Activated CD4-positive, alpha-beta T cell treated with anti-CD3 and anti-CD28 coated beads for 48 hours (primary cell): ENCODE data around the gene CCNDBP1.
"Not testable (repeated sequence)": the region's sequence is repeated elsewhere in the genome, so short reads cannot be mapped to it uniquely, and the experiment has no call there.

Experiments
- DNase-seq: peaks from one replicate; pipeline ENCODE4 v3.0.0-alpha.2; 2020

Gene CCNDBP1

DNA sequence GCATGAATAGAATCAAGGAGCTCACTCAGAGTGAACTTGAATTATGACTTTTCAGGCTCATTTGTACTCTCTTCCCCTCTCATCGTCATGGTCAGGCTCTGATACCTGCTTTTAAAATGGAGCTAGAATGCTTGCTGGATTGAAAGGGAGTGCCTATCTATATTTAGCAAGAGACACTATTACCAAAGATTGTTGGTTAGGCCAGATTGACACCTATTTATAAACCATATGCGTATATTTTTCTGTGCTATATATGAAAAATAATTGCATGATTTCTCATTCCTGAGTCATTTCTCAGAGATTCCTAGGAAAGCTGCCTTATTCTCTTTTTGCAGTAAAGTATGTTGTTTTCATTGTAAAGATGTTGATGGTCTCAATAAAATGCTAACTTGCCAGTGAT, 9.6 kb downstream of the CCNDBP1 start:
- DNase-seq = no peak

GRCh38 chr15:43196760-43197548, 11.8 kb downstream of the CCNDBP1 start:
- no peak for DNase-seq

- not testable (repeated sequence) for DNase-seq
These were observed 12.6 kb downstream of the CCNDBP1 start for GRCh38 chr15:43197773-43198172.

DNA sequence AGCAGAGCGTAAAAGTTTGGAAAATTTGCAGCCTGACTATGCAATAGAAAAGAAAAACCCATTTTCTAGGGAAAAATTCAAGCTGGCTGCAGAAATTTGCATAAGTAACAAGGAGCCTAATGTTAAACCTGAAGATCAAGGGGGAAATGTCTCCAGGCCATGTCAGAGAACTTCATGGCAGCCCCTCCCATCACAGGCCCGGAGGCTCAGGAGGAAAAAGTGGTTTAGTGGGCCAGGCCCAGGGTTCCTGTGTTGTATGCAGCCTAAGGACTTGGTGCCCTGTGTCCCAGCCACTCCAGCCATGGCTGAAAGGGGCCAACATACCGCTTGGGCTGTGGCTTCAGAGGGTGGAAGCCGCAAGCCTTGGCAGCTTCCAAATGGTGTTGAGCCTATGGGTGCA, 13.4 kb downstream of the CCNDBP1 start:
- DNase-seq = not testable (repeated sequence)

DNA sequence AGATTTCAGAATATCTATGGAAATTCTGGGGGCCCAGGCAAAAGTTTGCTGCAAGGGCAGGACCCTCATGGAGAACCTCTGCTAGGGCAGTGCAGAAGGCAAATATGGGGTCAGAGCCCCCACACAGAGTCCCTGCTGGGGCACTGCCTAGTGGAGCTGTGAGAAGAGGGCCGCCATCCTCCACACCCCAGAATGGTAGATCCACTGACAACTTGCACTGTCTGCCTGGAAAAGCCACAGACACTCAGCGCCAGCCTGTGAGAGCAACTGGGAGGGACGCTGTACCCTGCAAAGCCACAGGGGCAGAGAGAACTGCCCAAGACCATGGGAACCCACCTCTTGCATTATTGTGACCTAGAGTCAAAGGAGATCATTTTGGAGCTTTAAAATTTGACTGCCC, 13.8 kb downstream of the CCNDBP1 start:
- DNase-seq = no peak

GRCh38 chr15:43199945-43200488, 14.8 kb downstream of the CCNDBP1 start:
- no peak for DNase-seq

DNA sequence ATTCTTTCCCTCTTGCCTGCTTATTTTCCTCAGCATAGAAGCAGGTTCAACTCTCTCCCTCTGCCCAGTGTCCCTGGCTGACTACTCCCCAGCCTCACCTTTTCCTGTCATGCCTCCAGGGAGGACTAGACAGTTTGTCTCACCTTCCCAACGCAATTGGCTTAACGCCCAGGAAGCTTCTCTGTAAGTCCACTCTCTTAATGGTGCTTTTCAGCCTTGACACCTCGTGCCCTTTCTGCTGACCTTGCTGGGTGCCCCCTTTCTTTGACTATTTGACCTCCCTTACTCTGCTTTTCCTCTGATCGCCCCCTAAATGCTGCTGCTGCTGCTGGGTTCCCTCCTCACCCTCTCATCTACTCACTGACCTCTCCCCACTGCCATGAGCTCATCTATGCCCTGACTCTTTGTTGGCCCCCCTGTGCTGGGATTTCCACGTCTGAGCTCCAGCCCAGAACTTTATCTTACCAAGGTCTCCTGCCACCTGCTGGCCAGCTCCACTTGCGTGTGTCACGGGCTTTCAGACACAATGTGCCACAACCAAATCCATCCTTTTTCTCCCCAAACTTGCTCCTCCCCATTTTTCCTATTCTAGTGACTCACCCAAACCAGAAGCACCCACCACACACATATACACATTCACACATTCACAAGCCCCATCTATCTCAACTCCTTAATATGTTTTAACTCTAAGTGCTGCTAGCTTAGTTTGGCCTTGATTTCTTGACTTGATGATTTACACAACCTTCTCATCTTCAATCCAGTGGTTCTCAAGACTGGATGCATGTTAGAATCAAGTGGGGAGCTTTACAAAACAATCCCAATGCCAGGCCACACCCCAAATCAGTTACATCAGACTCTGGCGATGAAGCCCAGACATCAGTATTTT, 19.1 kb downstream of the CCNDBP1 start:
- peak; percentile 65 for DNase-seq

- no peak for DNase-seq
These were observed 20.9 kb downstream of the CCNDBP1 start for GRCh38 chr15:43206054-43206453.

- DNase-seq = no peak
These were observed 21.8 kb downstream of the CCNDBP1 start for GRCh38 chr15:43207024-43207423.

- no peak for DNase-seq
These were observed 23.1 kb downstream of the CCNDBP1 start for GRCh38 chr15:43208052-43209002.

GRCh38 chr15:43209059-43209824, 24.0 kb downstream of the CCNDBP1 start:
- no peak for DNase-seq

- DNase-seq = no peak
These were observed 25.1 kb downstream of the CCNDBP1 start for GRCh38 chr15:43210172-43210745.

- no peak for DNase-seq
These were observed 25.6 kb downstream of the CCNDBP1 start for GRCh38 chr15:43210807-43211206.

DNA sequence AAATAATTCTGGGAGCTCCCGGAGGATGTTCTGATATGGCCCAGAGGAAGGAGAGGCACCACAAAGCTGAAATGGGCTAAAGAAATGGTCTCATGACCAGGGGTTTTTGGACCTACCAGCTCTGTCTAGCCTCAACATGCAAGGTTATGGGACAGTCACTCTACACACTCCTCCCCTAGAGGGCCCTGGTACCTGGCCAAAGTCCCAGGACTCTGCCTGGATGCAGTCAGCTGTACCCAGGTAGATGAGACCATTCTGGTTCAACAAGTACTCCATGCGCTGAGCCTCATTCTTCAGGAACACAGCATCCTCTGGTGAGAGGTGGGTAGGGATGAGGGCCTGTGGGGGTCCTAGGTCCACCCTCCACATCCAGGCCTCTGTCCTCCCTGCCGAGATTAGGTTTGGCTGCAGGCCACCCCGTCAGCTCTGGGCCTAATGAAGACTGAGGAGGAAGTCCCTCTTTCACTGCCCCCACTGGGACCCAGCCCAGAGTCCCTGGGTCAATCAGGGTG, 26.1 kb downstream of the CCNDBP1 start:
- no peak for DNase-seq

- DNase-seq = no peak
These were observed 27.1 kb downstream of the CCNDBP1 start for GRCh38 chr15:43212299-43212698.

GRCh38 chr15:43212951-43213350, 27.7 kb downstream of the CCNDBP1 start:
- DNase-seq = no peak

GRCh38 chr15:43213466-43213865, 28.3 kb downstream of the CCNDBP1 start:
- DNase-seq = no peak

DNA sequence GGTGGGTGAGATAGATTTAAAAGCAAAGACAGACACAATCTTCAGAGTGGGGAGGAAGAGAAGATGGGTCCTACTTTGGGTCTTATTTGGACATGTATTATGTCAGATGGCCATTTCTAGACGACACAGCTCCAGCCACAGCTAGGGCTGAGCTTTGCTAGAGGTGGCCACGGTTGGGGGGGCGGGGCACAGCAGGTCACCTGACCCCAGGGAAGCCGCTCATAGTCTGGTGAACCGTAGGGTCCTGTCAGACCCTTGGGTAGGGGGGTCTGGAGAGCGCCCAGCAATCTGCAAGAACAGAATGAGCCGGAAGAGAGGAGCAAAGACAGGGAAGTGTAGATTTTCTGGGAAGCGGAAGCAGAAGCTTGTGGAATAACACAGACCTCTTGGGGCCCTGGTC, 29.0 kb downstream of the CCNDBP1 start:
- DNase-seq = no peak

DNA sequence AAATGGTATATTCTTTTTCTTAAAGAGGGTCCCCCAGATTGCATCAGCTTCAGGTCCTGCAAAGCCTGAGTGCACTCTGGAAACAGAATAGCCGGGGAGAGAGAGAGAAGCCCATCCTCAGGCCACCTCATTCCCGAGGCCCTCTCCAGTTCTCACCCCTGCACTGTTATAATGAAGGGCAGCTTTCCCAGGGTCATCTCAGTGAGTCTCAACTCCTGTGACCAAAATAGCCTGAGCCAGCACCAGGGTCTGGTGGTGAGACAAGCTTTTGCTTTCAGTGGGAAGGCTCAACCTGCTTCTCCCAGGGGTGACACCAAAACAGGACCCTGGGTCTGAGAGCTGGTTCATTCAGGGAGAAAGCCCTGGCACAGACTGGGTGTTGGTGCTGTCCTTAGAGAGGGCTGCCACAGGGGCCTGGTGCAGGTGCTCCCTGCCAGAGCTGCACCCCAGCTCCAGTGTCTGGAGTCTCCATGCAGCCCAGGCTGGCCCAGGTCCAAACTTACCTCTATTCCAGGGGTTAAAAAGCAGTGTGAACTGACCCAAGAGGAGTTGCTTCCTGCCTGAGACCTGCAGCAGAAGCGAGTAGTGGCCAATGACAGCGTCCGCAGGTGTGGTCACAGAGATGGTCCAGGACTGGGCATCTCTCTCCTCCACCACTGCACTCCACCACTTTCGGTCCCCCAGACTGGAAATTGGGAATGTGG, 29.5 kb downstream of the CCNDBP1 start:
- DNase-seq = no peak

- DNase-seq = no peak
These were observed 30.8 kb downstream of the CCNDBP1 start for GRCh38 chr15:43215961-43216360.
